GM23338 (cell line): Measurements from ENCODE around the gene COG1.
A peak's percentile ranks its signal among the peaks of the same experiment; 100 is the strongest.

Experiments used
- CTCF ChIP-seq, 2 experiments: fragments of 200-600 bp in 1 of 2; sonication (generic) in 1 of 2; conservative IDR thresholded peaks; 2 replicates each; pipeline versions ENCODE4 v1.5.1 to v1.6.1; 2016 to 2017; ENCODE audit warnings: antibody characterized with exemption in 2 of 2, low read depth in 2 of 2, mild to moderate bottlenecking in 2 of 2, moderate library complexity in 1 of 2
- EZH2 ChIP-seq: fragments of 200-600 bp; sonication (generic); IDR thresholded peaks from one replicate; pipeline ENCODE4 v1.8.0; 2017; ENCODE audit warnings: antibody characterized with exemption, mild to moderate bottlenecking, low read depth; ENCODE audit not compliant: unreplicated experiment
- EZH2phosphoT487 ChIP-seq: fragments of 200-600 bp; sonication (generic); IDR thresholded peaks from one replicate; pipeline ENCODE4 v1.8.1; 2018; ENCODE audit warnings: antibody characterized with exemption; ENCODE audit not compliant: unreplicated experiment
- REST ChIP-seq: IDR thresholded peaks from one replicate; pipeline ENCODE4 v1.6.1; 2018; ENCODE audit warnings: antibody characterized with exemption; ENCODE audit not compliant: unreplicated experiment

GRCh38 chr17:73210002-73210678, 17.3 kb downstream of the COG1 start:
- no peak for TF ChIP-seq EZH2phosphoT487
- peak in 1 of 2 experiments; percentile 55; a peak in 2 of 4 replicates for TF ChIP-seq CTCF (conservative IDR thresholded peaks at IDR 0.05; ENCODE audit: low read depth in 2 of 2)
- no peak for TF ChIP-seq REST
- no peak for TF ChIP-seq EZH2
